ENCODE measurements around the gene CARD10. TPM values are rescaled to one million over a fixed set of nuclear protein-coding genes. Genes with fewer than 3 reads are reported as not detected.

Gene CARD10
- total RNA-seq, 2 experiments from 2014 or later, result 0.08 TPM; not detected in 1

- CTCF ChIA-PET, result interaction anchor here (0.8 to 9.8 kb wide), 11 partner anchors 8 to 320 kb away, joined by 3 to 374 read pairs (median 3); partner anchors contain the start of gene GGA1
- Mint-ChIP-seq H3K4me1 (peaks cover 40% of the 10 kb centered on the region), H3K27ac (no peak overlapping the region), H3K4me3 (peak overlapping the region; percentile 35), H3K9me3 (no peaks in the 10 kb centered on the region), H3K36me3 (ENCODE audit: low read depth) (peaks cover 3% of the 10 kb centered on the region), H3K27me3 (peaks cover 61% of the 10 kb centered on the region)
- POLR2A ChIA-PET, result interaction anchor here (1.2 to 6.4 kb wide), 2 partner anchors 20 to 30 kb away, joined by 4 to 26 read pairs; no protein-coding TSS in a partner anchor
- DNase-seq, result no peak
Measured at GRCh38 chr22:37562049-37562875, 43.0 kb upstream of the CARD10 start.

- Mint-ChIP-seq H3K36me3 (ENCODE audit: low read depth) (peaks cover 3% of the 10 kb centered on the region), H3K27me3 (peaks cover 67% of the 10 kb centered on the region), H3K4me3 (peak overlapping the region; percentile 35), H3K4me1 (peaks cover 32% of the 10 kb centered on the region), H3K9me3 (no peaks in the 10 kb centered on the region), H3K27ac (no peak overlapping the region)
- DNase-seq, result peak; percentile 80
- ChIA-PET CTCF (interaction anchor here (0.8 to 9.8 kb wide), 11 partner anchors 9 to 319 kb away, joined by 3 to 374 read pairs (median 3); partner anchors contain the start of gene GGA1), POLR2A (interaction anchor here (1.2 to 6.4 kb wide), 2 partner anchors 19 to 31 kb away, joined by 4 to 26 read pairs; no protein-coding TSS in a partner anchor)
Measured at GRCh38 chr22:37561212-37562048, 42.2 kb upstream of the CARD10 start.

GRCh38 chr22:37560608-37561211, 41.5 kb upstream of the CARD10 start:
- ChIA-PET POLR2A (no interaction called here), CTCF (interaction anchor here (1.1 to 9.8 kb wide), 2 partner anchors 14 to 15 kb away, joined by 3 to 374 read pairs; no protein-coding TSS in a partner anchor)
- Mint-ChIP-seq H3K27ac (no peak overlapping the region), H3K4me3 (no peak overlapping the region), H3K4me1 (peaks cover 25% of the 10 kb centered on the region), H3K9me3 (no peaks in the 10 kb centered on the region), H3K36me3 (ENCODE audit: low read depth) (peaks cover 3% of the 10 kb centered on the region), H3K27me3 (peaks cover 72% of the 10 kb centered on the region)
- no peak for DNase-seq

- ChIA-PET POLR2A (no interaction called here), CTCF (interaction anchor here (9.8 kb wide), 1 partner anchor 15 kb away, joined by 374 read pairs; no protein-coding TSS in a partner anchor)
- no peak within 1 kb of the TSS for H3K4me3 Mint-ChIP-seq
- H3K4me1 Mint-ChIP-seq, result peaks cover 27% of the 10 kb centered on the region
- peaks cover 75% of the 10 kb centered on the region for H3K27me3 Mint-ChIP-seq
- H3K36me3 Mint-ChIP-seq (ENCODE audit: low read depth), result peaks cover 3% of the 10 kb centered on the region
- no peak for DNase-seq
- H3K9me3 Mint-ChIP-seq, result no peaks in the 10 kb centered on the region
- H3K27ac Mint-ChIP-seq, result no peak within 1 kb of the TSS
Measured at GRCh38 chr22:37559901-37560607, 40.8 kb upstream of the CARD10 start, which contains the start of gene CDC42EP1. CDC42EP1 (plus strand) TSS chr22:37560480; CDS start chr22:37566350, 5,870 bp downstream.

GRCh38 chr22:37559521-37559900, 40.3 kb upstream of the CARD10 start:
- CTCF ChIA-PET, result interaction anchor here (2.7 kb wide), 1 partner anchor 33 kb away, joined by 8 read pairs; no protein-coding TSS in a partner anchor
- H3K27ac Mint-ChIP-seq, result no peak overlapping the region
- H3K4me3 Mint-ChIP-seq, result no peak overlapping the region
- H3K9me3 Mint-ChIP-seq, result no peaks in the 10 kb centered on the region
- POLR2A ChIA-PET, result no interaction called here
- peaks cover 27% of the 10 kb centered on the region for H3K4me1 Mint-ChIP-seq
- H3K36me3 Mint-ChIP-seq (ENCODE audit: low read depth), result peaks cover 3% of the 10 kb centered on the region
- DNase-seq, result no peak
- H3K27me3 Mint-ChIP-seq, result peaks cover 74% of the 10 kb centered on the region

- peaks cover 71% of the 10 kb centered on the region for H3K27me3 Mint-ChIP-seq
Measured at GRCh38 chr22:37558815-37559214, 39.6 kb upstream of the CARD10 start.

GRCh38 chr22:37557321-37558001, 38.2 kb upstream of the CARD10 start:
- Mint-ChIP-seq H3K27me3 (peaks cover 63% of the 10 kb centered on the region), H3K4me1 (peaks cover 23% of the 10 kb centered on the region), H3K9me3 (no peaks in the 10 kb centered on the region), H3K4me3 (no peak overlapping the region), H3K27ac (no peak overlapping the region), H3K36me3 (ENCODE audit: low read depth) (peaks cover 3% of the 10 kb centered on the region)
- POLR2A ChIA-PET, result interaction anchor here (1.1 to 1.3 kb wide), 3 partner anchors 9 to 19 kb away, joined by 3 to 6 read pairs (median 3); no protein-coding TSS in a partner anchor
- DNase-seq, result no peak
- CTCF ChIA-PET, result interaction anchor here (0.6 to 2.7 kb wide), 7 partner anchors 8 to 509 kb away, joined by 3 to 18 read pairs (median 5); no protein-coding TSS in a partner anchor

More at GRCh38 chr22:37558815-37559214, 39.6 kb upstream of the CARD10 start:
- no peak for DNase-seq
- H3K9me3 Mint-ChIP-seq, result no peaks in the 10 kb centered on the region
- H3K4me3 Mint-ChIP-seq, result no peak overlapping the region
- ChIA-PET CTCF (interaction anchor here (1.3 to 2.7 kb wide), 4 partner anchors 9 to 33 kb away, joined by 4 to 18 read pairs (median 6); no protein-coding TSS in a partner anchor), POLR2A (interaction anchor here (1.0 kb wide), 1 partner anchor 12 kb away, joined by 3 read pairs; no protein-coding TSS in a partner anchor)
- H3K27ac Mint-ChIP-seq, result no peak overlapping the region
- peaks cover 3% of the 10 kb centered on the region for H3K36me3 Mint-ChIP-seq (ENCODE audit: low read depth)
- H3K4me1 Mint-ChIP-seq, result peaks cover 25% of the 10 kb centered on the region

- no peaks in the 10 kb centered on the region for H3K9me3 Mint-ChIP-seq
- H3K4me1 Mint-ChIP-seq, result peaks cover 16% of the 10 kb centered on the region
- H3K36me3 Mint-ChIP-seq (ENCODE audit: low read depth), result peaks cover under 1% of the 10 kb centered on the region
- POLR2A ChIA-PET, result interaction anchor here (1.1 to 1.3 kb wide), 4 partner anchors 10 to 18 kb away, joined by 3 to 6 read pairs (median 3); no protein-coding TSS in a partner anchor
- peaks cover 55% of the 10 kb centered on the region for H3K27me3 Mint-ChIP-seq
- CTCF ChIA-PET, result interaction anchor here (1.2 to 2.7 kb wide), 2 partner anchors 9 to 11 kb away, joined by 7 to 18 read pairs; no protein-coding TSS in a partner anchor
- no peak for DNase-seq
- H3K27ac Mint-ChIP-seq, result no peak overlapping the region
- H3K4me3 Mint-ChIP-seq, result no peak overlapping the region
Measured at GRCh38 chr22:37556710-37557109, 37.5 kb upstream of the CARD10 start.

- DNase-seq, result no peak
- POLR2A ChIA-PET, result no interaction called here
- H3K4me1 Mint-ChIP-seq, result peaks cover 7% of the 10 kb centered on the region
- H3K9me3 Mint-ChIP-seq, result no peaks in the 10 kb centered on the region
- peaks cover 59% of the 10 kb centered on the region for H3K27me3 Mint-ChIP-seq
- H3K36me3 Mint-ChIP-seq (ENCODE audit: low read depth), result no peaks in the 10 kb centered on the region
- H3K27ac Mint-ChIP-seq, result no peak overlapping the region
- no peak overlapping the region for H3K4me3 Mint-ChIP-seq
- CTCF ChIA-PET, result interaction anchor here (0.8 to 1.4 kb wide), 3 partner anchors 10 to 12 kb away, joined by 5 read pairs; no protein-coding TSS in a partner anchor
Measured at GRCh38 chr22:37555029-37555428, 35.8 kb upstream of the CARD10 start.

GRCh38 chr22:37553725-37554124, 34.5 kb upstream of the CARD10 start:
- Mint-ChIP-seq H3K4me3 (no peak overlapping the region), H3K27me3 (peaks cover 50% of the 10 kb centered on the region), H3K4me1 (peaks cover 3% of the 10 kb centered on the region), H3K27ac (no peak overlapping the region), H3K9me3 (no peaks in the 10 kb centered on the region), H3K36me3 (ENCODE audit: low read depth) (no peaks in the 10 kb centered on the region)
- DNase-seq, result no peak
- ChIA-PET CTCF (interaction anchor here (1.4 to 16.5 kb wide), 2 partner anchors 11 to 13 kb away, joined by 5 to 374 read pairs; partner anchors contain the start of gene CDC42EP1), POLR2A (no interaction called here)

GRCh38 chr22:37552524-37553163, 33.4 kb upstream of the CARD10 start:
- POLR2A ChIA-PET, result no interaction called here
- H3K36me3 Mint-ChIP-seq (ENCODE audit: low read depth), result no peaks in the 10 kb centered on the region
- CTCF ChIA-PET, result interaction anchor here (16.5 kb wide), 1 partner anchor 12 kb away, joined by 374 read pairs; the partner anchor contains the start of gene CDC42EP1
- no peaks in the 10 kb centered on the region for H3K9me3 Mint-ChIP-seq
- peaks cover 41% of the 10 kb centered on the region for H3K27me3 Mint-ChIP-seq
- H3K4me3 Mint-ChIP-seq, result no peak overlapping the region
- H3K4me1 Mint-ChIP-seq, result peaks cover 3% of the 10 kb centered on the region
- no peak overlapping the region for H3K27ac Mint-ChIP-seq
- no peak for DNase-seq

Data from activated CD4-positive, alpha-beta memory T cell treated with anti-CD3 and anti-CD28 coated beads, Interleukin-2, amount 10 ng/mL, durations not matched to agents 7 days and 5 days (primary cell).